Cardiac muscle cell (in vitro differentiated cells and primary cell): Measurements from ENCODE around the gene NFKBIB. TPM values are rescaled to one million over a fixed set of nuclear protein-coding genes. Genes with fewer than 3 reads are reported as not detected.
A peak's percentile ranks its signal among the peaks of the same experiment; 100 is the strongest.

Experiments used
- DNase-seq, 2 donors: peaks; one replicate each; pipeline versions ENCODE4 v3.0.0 to v3.0.0-alpha.2; 2010 to 2017; ENCODE audit warnings: low read depth in 1 of 2, low spot score in 1 of 2
- H3K27ac ChIP-seq: fragments of 200-600 bp; sonication (generic); 2 replicates; pipeline ENCODE4 v1.5.1; 2016
- H3K27me3 ChIP-seq: fragments of 200-600 bp; sonication (generic); 2 replicates; pipeline ENCODE4 v1.6.0; 2016; ENCODE audit warnings: control low read depth
- H3K36me3 ChIP-seq: fragments of 200-600 bp; sonication (generic); 2 replicates; pipeline ENCODE4 v1.5.1; 2016; ENCODE audit warnings: control low read depth
- H3K4me1 ChIP-seq: fragments of 200-600 bp; sonication (generic); 2 replicates; pipeline ENCODE4 v1.8.1; 2017; ENCODE audit warnings: low read depth, mild to moderate bottlenecking, mixed run types
- H3K4me3 ChIP-seq: fragments of 200-600 bp; sonication (generic); 2 replicates; pipeline ENCODE4 v1.5.1; 2016; ENCODE audit warnings: mild to moderate bottlenecking
- H3K9me3 ChIP-seq: fragments of 200-600 bp; sonication (generic); 2 replicates; pipeline ENCODE4 v1.5.1; 2017; ENCODE audit warnings: low read depth, mild to moderate bottlenecking, control low read depth
- polyA plus RNA-seq: library from polyadenylated mRNA; unstranded; fragments of >200 nt; fragmentation: Nextera tagmentation; extraction: Ambion mirVana; gene quantifications from 2 replicates; pipeline ENCODE4 v1.2.1, GENCODE V29; 2016
- total RNA-seq: library from RNA; depleted of rRNA; stranded (reverse); fragments of >200 nt; gene quantifications from 2 replicates; pipeline ENCODE4 v1.2.3, GENCODE V29; 2016
- TF ChIP-seq, protein P1 (sequence below): IDR thresholded peaks from 2 replicates; pipeline ENCODE4 v1.5.1; 2012; ENCODE audit warnings: low read depth, mild to moderate bottlenecking, low read length

NFKBIB gene, protein sequence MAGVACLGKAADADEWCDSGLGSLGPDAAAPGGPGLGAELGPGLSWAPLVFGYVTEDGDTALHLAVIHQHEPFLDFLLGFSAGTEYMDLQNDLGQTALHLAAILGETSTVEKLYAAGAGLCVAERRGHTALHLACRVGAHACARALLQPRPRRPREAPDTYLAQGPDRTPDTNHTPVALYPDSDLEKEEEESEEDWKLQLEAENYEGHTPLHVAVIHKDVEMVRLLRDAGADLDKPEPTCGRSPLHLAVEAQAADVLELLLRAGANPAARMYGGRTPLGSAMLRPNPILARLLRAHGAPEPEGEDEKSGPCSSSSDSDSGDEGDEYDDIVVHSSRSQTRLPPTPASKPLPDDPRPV
- total RNA-seq, result 14.7 and 26.9 TPM in 2 replicates
- polyA plus RNA-seq, result 19.6 and 21.5 TPM in 2 replicates

DNA sequence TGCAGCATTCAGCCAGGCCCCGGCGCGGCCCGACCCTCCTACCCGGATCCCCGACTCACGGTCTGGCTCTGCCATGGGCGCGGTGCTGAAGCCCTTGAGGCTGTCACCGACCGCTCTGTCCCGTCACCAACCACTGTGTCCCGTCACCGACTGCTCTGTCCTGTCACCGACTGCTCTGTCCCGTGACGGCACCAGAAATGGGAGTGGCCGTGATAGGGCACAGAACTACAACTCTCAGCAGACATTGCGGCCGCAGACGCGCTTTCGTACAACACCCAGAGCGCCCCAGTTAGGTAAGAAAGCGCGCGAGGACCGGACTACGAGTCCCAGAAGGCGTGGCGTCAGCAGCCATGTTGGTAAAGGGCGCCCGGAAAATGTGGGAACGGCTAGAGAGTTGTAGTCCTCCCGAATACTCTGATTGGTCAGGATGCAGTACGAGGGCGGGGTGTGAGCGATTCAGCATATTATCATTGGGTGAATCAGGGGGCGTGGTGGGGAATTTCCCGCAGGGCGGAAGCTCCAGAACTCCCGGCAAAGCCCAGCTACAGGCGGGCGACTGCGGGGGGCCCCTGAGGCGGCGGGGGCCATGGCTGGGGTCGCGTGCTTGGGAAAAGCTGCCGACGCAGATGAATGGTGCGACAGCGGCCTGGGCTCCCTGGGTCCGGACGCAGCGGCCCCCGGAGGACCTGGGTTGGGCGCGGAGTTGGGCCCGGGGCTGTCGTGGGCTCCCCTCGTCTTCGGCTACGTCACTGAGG lies at the start of gene NFKBIB, which contains the start of gene SIRT2:
Gene NFKBIB (plus strand): TSS at position 523 of the 755 bp plus-strand sequence. CDS start 64 bp downstream, at position 587.
Gene SIRT2 (minus strand): TSS at position 172 of the 755 bp plus-strand sequence. CDS start 97 bp downstream, at position 75.
- H3K4me1 ChIP-seq, result no peaks in the 10 kb centered on the region
- peak within 1 kb of the TSS; percentile 62 for H3K4me3 ChIP-seq
- H3K27ac ChIP-seq, result peak within 1 kb of the TSS; percentile 89
- no peaks in the 10 kb centered on the region for H3K9me3 ChIP-seq
- no peaks in the 10 kb centered on the region for H3K36me3 ChIP-seq
- DNase-seq, result peak; percentile 100
- TF ChIP-seq, protein P1, sequence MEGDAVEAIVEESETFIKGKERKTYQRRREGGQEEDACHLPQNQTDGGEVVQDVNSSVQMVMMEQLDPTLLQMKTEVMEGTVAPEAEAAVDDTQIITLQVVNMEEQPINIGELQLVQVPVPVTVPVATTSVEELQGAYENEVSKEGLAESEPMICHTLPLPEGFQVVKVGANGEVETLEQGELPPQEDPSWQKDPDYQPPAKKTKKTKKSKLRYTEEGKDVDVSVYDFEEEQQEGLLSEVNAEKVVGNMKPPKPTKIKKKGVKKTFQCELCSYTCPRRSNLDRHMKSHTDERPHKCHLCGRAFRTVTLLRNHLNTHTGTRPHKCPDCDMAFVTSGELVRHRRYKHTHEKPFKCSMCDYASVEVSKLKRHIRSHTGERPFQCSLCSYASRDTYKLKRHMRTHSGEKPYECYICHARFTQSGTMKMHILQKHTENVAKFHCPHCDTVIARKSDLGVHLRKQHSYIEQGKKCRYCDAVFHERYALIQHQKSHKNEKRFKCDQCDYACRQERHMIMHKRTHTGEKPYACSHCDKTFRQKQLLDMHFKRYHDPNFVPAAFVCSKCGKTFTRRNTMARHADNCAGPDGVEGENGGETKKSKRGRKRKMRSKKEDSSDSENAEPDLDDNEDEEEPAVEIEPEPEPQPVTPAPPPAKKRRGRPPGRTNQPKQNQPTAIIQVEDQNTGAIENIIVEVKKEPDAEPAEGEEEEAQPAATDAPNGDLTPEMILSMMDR, result no peak
- H3K27me3 ChIP-seq, result peaks cover 22% of the 10 kb centered on the region

DNA sequence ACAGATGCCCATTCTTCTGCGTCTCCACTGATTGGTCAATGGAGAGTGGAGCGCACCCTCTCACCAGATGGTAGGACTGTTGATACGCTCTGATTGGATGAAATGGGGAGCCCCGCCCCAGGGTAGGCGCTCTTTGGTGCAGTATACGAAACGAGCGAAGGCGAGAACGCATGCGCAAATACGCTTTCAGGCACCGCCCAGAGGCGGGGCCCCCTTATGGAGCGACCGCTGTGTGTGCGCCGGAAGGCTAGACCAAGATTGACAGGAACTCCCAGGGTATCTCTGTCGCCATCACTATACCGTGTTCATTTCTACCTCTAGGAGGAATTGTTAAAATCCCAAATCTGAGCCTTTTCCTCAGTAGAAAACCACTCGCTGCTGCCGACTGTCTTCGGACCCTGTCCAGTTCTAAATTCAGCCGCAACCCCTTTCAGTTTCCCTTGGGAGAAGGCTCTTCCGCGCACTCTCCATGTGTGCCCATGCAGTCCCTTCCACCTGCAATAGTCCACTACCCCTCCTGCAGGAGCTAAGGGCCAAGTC lies 49.3 kb upstream of the NFKBIB start:
- no peak for DNase-seq
- H3K27ac ChIP-seq, result peak overlapping the region; percentile 99
- H3K4me1 ChIP-seq, result peaks cover 16% of the 10 kb centered on the region
- TF ChIP-seq, protein P1, result peak; percentile 2
- no peaks in the 10 kb centered on the region for H3K9me3 ChIP-seq
- H3K36me3 ChIP-seq, result peaks cover 18% of the 10 kb centered on the region
- peak overlapping the region; percentile 95 for H3K4me3 ChIP-seq
- H3K27me3 ChIP-seq, result no peaks in the 10 kb centered on the region

DNA sequence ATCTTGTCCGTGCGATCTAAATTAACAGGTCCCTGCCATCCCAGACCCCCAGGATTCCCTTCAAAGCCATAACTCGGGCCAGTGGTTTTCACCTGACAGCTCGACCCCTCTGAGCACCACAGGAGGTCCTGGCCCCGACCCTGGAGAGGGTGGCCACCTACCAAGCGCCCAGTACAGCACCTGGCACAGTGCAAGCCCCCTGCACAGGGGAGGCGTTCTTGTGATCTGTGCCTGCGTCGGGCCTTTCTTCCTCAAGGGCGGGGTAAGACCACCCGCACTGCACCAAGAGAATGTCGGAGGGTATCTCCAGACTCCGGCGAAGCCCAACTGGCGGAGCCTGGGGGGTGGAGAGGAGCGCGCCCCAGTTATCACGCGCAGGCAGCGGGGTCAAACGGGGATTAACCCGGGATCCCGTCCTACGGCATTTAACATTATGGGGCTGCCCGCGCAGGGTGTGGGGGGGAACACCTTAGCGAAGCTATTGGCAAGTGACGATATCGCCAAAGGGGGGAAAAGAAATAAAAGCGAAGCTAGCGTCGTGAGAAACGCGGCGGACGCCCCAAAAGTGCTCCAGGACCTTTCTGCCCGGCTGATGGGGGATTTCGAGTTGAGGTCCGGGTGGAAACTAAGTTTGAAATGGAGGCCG lies 48.7 kb upstream of the NFKBIB start:
- Histone ChIP-seq H3K9me3 (no peaks in the 10 kb centered on the region), H3K36me3 (peaks cover 12% of the 10 kb centered on the region), H3K4me1 (peaks cover 16% of the 10 kb centered on the region), H3K27ac (peak overlapping the region; percentile 99), H3K27me3 (no peaks in the 10 kb centered on the region), H3K4me3 (peak overlapping the region; percentile 95)
- TF ChIP-seq, protein P1, result no peak
- no peak for DNase-seq

DNA sequence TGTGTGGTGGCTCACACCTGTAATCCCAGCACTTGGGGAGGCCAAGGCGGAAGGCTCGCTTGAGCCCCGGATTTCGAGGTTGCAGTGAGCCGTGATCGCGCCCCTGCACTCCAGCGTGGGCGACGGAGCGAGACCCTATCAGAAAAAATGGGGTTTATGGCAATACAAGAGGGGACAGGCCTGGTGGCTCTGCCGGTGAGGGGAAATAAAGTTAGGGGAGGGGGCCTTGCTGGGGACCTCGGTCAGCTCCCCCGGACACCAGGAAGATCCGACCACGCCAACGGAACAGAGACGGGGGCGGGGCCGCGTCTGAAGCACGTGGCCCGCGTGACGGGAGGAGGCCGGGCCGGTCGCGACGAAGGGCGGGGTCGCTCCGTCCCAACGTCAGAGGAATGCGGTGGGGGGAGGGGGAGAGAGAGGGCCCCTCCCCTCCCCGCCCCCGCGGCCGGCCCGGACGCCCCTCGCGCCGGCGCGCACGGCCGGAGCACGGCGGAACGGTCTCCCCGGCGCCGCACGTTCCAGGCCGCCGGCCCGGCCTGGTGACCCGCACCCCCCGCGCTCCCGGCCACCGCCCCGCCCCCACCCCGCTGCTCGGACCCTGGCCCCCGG lies 48.0 kb upstream of the NFKBIB start:
- Histone ChIP-seq H3K27me3 (no peaks in the 10 kb centered on the region), H3K9me3 (no peaks in the 10 kb centered on the region), H3K4me3 (peak overlapping the region; percentile 95), H3K27ac (peak overlapping the region; percentile 99), H3K4me1 (peaks cover 16% of the 10 kb centered on the region), H3K36me3 (peaks cover 6% of the 10 kb centered on the region)
- TF ChIP-seq, protein P1, result no peak
- peak; percentile 96 for DNase-seq
